ENCODE results near the gene NPPA.

- no peak for TF ChIP-seq ZNF274 (IDR thresholded peaks at IDR 0.05; ENCODE audit: low read depth, low read length)
- TF ChIP-seq SIN3A (IDR thresholded peaks at IDR 0.05; ENCODE audit: low read depth) = no peak
- TF ChIP-seq, protein P1, sequence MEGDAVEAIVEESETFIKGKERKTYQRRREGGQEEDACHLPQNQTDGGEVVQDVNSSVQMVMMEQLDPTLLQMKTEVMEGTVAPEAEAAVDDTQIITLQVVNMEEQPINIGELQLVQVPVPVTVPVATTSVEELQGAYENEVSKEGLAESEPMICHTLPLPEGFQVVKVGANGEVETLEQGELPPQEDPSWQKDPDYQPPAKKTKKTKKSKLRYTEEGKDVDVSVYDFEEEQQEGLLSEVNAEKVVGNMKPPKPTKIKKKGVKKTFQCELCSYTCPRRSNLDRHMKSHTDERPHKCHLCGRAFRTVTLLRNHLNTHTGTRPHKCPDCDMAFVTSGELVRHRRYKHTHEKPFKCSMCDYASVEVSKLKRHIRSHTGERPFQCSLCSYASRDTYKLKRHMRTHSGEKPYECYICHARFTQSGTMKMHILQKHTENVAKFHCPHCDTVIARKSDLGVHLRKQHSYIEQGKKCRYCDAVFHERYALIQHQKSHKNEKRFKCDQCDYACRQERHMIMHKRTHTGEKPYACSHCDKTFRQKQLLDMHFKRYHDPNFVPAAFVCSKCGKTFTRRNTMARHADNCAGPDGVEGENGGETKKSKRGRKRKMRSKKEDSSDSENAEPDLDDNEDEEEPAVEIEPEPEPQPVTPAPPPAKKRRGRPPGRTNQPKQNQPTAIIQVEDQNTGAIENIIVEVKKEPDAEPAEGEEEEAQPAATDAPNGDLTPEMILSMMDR (IDR thresholded peaks at IDR 0.05 in 2 of 3, conservative IDR thresholded peaks at IDR 0.05 in 1 of 3; ENCODE audit: borderline replicate concordance in 1 of 3, insufficient read depth in 1 of 3, low read depth in 2 of 3, low read length in 2 of 3) = no peak
- TF ChIP-seq SP1 (IDR thresholded peaks at IDR 0.05; ENCODE audit: low read depth) = no peak
- no peak for TF ChIP-seq MAX (IDR thresholded peaks at IDR 0.05)
- TF ChIP-seq POLR2AphosphoS5 (IDR thresholded peaks at IDR 0.05; ENCODE audit: low read depth, low read length) = no peak
- TF ChIP-seq YY1 (IDR thresholded peaks at IDR 0.05; ENCODE audit: extremely low read depth, insufficient replicate concordance, low read depth, low read length) = no peak
- TF ChIP-seq, protein P2, sequence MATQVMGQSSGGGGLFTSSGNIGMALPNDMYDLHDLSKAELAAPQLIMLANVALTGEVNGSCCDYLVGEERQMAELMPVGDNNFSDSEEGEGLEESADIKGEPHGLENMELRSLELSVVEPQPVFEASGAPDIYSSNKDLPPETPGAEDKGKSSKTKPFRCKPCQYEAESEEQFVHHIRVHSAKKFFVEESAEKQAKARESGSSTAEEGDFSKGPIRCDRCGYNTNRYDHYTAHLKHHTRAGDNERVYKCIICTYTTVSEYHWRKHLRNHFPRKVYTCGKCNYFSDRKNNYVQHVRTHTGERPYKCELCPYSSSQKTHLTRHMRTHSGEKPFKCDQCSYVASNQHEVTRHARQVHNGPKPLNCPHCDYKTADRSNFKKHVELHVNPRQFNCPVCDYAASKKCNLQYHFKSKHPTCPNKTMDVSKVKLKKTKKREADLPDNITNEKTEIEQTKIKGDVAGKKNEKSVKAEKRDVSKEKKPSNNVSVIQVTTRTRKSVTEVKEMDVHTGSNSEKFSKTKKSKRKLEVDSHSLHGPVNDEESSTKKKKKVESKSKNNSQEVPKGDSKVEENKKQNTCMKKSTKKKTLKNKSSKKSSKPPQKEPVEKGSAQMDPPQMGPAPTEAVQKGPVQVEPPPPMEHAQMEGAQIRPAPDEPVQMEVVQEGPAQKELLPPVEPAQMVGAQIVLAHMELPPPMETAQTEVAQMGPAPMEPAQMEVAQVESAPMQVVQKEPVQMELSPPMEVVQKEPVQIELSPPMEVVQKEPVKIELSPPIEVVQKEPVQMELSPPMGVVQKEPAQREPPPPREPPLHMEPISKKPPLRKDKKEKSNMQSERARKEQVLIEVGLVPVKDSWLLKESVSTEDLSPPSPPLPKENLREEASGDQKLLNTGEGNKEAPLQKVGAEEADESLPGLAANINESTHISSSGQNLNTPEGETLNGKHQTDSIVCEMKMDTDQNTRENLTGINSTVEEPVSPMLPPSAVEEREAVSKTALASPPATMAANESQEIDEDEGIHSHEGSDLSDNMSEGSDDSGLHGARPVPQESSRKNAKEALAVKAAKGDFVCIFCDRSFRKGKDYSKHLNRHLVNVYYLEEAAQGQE (IDR thresholded peaks at IDR 0.05; ENCODE audit: low read depth) = no peak
- TF ChIP-seq POLR2A (IDR thresholded peaks at IDR 0.05; ENCODE audit: borderline replicate concordance, extremely low read depth, insufficient read depth, insufficient read length) = no peak
- no peak for TF ChIP-seq FOSL1 (IDR thresholded peaks at IDR 0.05; ENCODE audit: low read depth)
- TF ChIP-seq EZH2 (IDR thresholded peaks at IDR 0.05) = no peak
- no peak for TF ChIP-seq RAD21 (IDR thresholded peaks at IDR 0.05; ENCODE audit: low read depth)
Measured at GRCh38 chr1:11880911-11881748, 33.5 kb upstream of the NPPA start.
